HG02588 (cell line): Measurements from ENCODE around the gene KLHL6.
"Not testable (repeated sequence)": the region's sequence is repeated elsewhere in the genome, so short reads cannot be mapped to it uniquely, and the experiment has no call there.

Source experiments
- ATAC-seq: cut with Tn5 transposase; IDR thresholded peaks from one replicate; pipeline ENCODE4 v1.9.1; 2021; ENCODE audit warnings: mild to moderate bottlenecking, moderate library complexity; ENCODE audit not compliant: unreplicated experiment

Gene KLHL6

DNA sequence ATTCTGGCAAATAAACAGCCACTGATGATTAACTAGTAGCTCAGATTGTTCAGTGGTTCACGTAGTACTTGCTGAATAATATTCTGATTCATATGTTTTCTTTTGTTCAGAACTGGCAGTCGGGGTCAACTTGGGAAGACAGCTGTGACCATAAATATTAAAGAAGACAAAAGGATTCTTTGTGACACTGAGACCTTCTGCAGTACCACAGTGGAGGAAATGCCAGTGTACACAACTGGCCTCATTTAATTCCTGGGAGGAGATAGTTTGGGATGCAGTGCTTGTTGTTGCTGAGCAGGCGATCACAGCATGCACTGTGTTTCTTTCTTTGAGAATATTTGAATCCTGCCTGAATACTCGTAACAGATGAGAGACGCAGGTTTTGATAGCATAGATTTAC lies 100.4 kb downstream of the KLHL6 start:
- no peak for ATAC-seq

DNA sequence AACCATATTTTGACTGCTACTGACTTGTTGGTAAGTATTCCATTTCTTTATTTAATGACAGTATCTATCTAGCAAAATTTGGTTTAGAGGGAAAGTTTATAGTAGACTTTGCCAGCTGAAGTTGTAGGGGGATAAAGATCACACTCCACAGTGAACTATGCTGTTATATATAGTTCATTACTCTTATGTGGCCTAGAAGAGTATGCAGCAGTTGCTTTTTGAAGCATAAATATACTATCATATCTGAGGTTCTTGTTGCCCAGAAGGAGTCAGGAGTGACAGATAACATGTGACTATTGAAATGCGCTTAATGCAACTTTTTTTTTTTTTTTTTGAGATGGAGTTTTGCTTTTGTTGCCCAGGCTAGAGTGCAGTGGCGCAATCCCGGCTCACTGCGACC lies 101.4 kb downstream of the KLHL6 start:
- ATAC-seq = no peak

DNA sequence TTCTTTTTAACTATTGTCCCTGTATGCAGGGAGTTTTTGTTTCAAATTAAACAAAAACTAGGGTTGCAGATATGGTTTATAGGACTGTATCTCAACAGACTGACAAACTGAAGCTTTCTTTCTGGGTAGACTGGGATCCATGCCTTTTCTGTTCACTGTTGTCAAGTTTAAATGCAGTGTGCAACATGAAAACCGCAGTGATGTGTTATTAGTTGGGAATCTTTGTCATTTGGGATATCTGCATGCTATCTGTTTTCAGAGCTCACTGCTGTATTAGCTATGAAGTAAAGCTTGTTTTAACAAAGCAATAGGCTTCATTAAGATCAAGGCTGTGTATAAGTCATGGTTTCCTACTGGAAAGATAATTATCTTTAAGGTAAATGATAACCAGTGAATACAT lies 105.7 kb downstream of the KLHL6 start:
- no peak for ATAC-seq

DNA sequence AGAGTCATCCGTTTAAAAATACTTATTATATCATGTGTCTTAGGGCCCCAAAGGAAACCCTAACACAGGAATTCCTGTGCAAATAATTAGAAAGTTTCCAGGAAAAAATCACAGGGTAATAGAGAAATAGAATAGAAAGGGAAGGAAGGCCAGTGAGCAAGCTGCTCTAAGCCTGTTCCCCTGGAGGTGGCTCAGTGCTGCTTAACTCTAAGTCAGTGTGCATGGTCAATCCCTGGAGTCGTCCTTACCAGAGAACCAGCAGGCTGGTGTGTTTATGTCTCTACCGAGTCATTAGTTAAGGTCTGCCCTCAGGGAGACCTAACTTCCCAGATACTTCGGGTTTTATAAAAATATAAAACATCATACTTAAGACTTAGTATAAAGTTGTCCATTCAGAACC lies 106.1 kb downstream of the KLHL6 start:
- no peak for ATAC-seq

DNA sequence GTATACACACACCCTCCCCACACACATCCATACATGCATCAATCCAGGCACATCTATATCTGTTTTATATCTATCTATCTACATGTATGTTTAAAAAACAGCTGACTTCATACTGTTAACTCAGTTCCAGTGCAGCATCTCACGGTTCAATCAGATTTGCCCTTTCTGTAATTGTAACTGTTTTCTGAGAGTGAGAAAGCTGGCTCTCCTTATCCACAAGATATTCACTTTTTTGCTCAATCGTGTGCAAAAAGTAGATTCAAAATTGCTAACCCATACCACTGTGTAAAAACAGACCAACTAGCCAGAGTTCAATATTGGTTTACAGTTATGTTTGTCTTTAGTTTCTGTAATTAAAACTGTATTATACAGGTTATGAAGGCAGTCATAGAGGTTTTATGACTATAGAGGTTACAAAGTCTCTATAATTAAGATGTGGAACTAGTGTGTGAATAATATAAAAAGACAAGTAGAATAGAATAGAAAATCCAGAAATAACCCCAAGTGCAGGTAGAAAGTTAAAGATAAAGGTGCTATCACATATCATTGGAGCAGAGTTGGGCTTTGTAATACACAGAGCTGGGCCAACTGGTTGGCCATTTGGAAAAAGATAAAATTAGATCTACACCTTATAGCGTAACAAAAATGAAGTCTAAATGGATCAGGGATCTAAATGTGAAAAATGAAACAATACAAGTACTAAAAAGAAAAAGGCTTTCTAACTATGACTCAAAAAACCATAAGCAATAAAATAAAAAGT lies 107.0 kb downstream of the KLHL6 start:
- no peak for ATAC-seq

DNA sequence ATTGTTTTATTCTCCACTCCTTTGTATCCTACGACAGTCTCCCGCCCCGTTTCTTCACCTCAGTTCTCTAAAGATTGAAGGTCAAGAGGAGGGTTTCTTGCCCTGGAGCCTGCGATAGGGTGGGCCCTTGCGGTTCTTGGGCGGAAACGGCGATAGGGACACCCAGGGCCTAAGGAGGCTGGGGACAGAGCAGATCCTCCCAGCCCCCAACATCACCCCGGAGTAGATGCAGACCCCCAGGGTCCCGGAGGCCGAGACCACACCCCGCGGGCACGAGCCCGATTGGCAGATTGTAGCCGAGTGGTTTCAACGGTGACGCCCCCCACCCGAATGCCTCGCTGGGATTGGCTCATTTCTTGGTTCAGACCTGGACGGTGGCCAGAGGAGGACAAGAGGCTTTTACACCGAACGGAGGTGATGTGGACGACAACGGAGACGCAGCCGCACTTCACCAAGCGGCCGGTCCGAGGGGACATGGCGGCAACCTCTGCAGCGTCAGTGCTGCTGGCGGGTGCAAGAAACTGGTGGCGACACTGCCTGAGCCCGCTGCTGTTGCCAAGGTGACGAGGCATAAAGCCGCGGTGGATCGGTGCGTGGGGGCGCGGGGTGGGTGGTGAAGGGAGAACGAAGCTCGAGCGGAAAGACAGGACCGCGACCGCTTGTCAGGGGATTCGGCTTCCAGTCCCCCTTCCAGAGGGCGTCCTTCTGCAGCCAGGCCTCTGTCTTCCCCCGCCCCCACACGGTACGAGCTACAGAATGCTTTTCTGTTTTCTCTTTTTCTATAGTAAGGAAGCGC lies 108.1 kb downstream of the KLHL6 start:
- ATAC-seq = peak; percentile 87

DNA sequence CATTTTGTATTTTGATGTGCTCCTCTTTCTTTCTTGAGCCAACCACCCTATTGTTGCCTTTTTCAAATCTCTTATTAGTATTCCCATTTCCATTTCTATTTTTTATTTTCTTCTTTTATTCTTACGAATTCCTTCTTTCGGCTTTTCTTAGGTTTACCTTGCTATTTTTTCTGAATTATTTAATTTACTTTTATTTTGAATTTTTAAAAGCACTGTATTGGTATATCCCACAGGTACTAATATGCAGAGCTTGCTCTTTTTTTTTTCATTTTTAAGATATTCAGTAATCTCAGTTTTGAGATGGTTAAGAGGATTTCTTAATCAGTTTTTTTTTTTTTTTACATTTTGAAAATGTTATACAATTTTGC lies 108.7 kb downstream of the KLHL6 start:
- no peak for ATAC-seq

DNA sequence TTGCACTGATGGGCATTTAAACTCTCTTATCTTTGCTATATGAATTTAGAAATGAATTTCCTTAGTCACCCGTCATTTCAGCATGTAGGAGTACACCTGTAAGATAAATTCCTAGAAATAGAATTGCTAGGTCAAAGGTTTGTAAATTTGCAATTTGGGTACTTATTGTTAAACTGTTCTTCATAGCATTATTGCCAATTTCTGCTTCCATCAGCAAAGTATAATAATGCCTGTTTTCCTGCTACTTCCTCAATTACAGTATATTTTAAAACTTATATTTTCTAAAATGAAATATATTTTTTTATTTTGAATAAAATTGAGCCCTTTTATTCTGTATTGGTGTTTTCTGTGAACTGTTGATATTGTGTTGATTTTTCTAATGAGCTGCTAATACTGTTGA lies 110.8 kb downstream of the KLHL6 start:
- ATAC-seq = no peak

DNA sequence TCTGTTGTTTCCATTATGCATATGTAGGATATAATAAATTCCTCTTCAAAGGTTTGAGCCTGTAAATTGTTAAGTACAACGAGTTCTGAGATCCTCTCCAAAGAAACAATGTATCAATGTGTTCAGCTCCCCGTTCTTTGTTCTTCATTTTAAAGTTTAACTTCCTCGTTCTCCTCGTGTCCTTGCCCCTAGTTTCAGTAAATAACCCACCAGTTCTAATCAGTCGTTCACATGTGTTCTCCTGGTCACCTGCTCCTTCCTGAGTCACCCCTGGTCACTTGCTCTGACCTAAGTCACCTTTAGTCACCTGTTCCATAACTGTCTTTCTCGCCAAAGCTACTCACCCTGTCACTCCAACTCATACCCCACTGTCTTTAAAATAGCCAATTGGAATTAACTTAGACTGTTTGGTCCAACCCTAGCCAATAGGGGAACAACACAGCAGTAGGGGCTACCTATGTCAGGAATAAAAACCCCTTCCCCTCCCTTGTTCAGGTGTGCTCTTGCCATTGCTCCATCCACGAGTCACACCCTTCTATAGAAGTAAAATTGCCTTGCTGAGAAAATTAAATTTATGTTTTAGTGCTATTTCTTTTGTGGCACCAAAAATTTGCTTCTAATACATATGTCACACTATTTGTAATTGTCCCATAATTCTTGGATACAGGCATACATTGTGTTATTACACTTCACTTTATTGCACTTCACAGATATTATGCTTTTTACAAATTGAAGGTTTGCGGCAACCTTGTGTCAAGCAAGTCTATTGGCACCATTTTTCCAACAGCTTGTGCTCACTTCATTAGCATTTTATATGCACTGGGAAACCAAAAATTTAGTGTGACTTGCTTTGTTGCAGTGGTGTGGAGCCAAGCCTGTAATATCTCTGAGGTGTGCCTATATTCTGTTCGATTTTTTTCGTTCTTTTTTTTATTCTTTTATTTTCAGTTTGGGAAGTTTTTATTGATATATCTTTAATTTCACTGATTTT lies 111.8 kb downstream of the KLHL6 start:
- ATAC-seq = no peak

DNA sequence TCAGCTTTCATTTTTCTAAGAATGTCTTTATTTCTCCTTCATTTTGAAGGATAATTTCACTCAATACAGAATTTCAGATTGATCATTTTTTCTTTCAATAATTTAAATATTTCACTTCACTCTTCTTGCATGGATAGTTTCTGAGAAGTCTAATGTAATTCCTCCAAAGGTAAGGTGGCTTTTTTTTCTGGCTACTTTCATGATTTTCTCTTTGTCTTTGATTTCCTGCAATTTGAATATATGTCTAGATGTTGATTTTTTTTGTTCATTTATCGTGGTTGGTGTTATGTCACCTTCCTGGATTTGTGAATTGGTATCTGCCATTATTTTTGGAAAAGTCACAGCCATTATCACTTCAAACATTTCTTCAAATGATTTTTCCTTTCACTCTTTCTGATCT lies 112.5 kb downstream of the KLHL6 start:
- ATAC-seq = no peak

DNA sequence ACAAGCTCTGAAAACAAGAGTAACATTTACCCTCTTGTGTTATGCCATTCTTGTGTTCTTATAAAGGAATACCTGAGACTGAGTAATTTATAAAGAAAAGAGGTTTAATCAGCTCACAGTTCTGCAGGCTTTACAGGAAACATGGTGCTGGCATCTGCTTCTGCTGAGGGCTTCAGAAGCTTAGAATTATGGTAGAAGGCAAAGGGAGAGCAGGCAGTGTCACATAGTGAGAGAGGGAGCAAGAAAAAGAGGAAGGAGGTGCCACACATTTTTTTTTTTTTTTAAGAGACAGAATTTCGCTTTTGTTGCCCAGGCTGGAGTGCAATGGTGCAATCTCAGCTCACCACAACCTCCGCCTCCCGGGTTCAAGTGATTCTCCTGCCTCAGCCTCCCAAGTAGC lies 115.0 kb downstream of the KLHL6 start:
- not testable (repeated sequence) for ATAC-seq

DNA sequence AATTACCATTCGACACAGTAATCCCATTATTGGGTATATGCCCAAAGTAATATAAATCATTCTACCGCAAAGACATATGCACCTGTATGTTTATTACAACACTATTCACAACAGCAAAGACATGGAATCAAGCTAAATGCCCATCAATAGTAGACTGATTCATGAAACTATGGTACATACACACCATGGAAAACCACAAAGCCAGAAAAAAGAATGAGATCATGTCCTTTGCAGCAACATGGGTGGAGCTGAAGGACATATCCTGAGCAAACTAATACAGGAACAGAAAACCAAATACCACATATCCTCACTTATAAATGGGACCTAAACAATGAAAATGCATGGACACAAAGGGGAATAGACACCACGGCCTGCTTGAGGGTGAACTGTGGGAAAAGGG lies 116.0 kb downstream of the KLHL6 start:
- no peak for ATAC-seq

DNA sequence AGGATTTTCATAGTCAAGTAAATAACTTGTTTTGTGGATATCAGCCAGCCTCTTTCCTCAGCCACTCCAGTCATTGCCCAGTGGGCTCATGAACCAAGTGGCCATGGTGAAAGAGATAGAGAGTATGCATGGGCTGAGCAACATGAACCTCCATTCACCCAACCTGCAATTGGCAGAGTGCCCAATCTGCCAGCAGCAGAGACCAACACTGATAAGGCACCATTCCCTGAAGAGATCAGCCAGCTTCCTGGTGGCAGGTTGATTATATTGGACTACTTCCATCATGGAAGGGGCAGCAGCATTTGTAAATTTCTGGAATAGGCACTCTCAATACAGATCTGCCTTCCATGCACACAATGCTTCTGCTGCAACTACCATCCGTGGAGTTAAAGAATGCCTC lies 116.8 kb downstream of the KLHL6 start:
- no peak for ATAC-seq

DNA sequence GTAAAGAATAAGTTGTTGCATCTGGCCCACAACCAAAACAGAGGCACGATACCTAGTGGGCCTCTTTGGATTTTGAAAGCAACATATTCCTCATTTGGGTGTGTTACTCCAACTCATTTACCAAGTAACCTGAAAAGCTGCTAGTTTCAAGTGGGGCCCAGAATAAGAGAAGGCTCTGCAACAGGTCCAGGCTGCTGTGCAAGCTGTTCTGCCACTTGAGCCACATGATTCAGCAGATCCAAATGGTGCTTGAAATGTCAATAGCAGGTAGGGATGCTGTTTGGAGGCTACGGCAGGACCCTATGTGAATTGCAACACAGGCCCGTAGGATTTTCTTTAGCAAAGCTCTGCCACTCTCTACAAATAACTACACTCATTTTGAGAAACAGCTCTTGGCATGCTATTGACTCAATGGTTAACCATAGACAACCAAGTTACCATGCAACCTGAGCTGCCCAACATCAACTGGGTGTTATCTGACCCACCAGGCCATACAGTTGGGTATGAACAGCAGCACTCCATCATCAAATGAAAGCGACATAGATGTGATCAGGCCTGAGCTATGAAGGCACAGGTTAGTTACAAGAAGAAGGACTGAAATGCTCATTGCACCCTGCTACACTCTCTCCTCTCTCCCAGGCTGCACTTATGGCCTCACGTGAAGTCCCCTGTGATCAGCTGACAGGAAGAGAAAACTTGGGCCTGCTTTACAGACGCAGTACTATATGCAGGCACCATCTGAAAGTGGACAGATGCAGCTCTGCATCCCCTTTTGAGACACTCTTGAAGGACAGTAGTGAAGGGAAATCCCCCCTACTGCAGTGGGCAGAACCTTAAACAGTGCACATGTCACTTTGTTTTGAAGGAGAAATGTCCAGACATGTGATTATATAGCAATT lies 117.6 kb downstream of the KLHL6 start:
- ATAC-seq = no peak
